H1 (cell line): ENCODE data around the gene MCF2L. TPM values are rescaled to one million over a fixed set of nuclear protein-coding genes. Genes with fewer than 3 reads are reported as not detected.

ENCODE experiments used
- CTCF ChIA-PET: fragments of 300-600 bp; sonication (Branson Sonifier 250); formaldehyde crosslinking; loops from one replicate; lab custom pipeline; 2021; ENCODE audit not compliant: partially characterized antibody; lab: Charles Lee
- POLR2A ChIA-PET: fragments of 300-600 bp; sonication (Branson Sonifier 250); formaldehyde crosslinking; loops from one replicate; lab custom pipeline; 2021; ENCODE audit warnings: inconsistent platforms; ENCODE audit not compliant: partially characterized antibody; lab: Charles Lee
- DNase-seq, 2 experiments: peaks; one replicate each; pipeline versions ENCODE4 v3.0.0 to v3.0.0-alpha.2; 2010 to 2022; ENCODE audit warnings: low spot score in 2 of 2, low read depth in 1 of 2, mixed read lengths in 1 of 2
- FAIRE-seq: peaks from 2 replicates; lab custom pipeline; 2011; peaks lifted over from hg19 to GRCh38; lab: Jason Lieb, UNC
- H2AFZ ChIP-seq: 2 replicates; pipeline ENCODE4 v1.8.1; 2012; ENCODE audit warnings: low read length, inconsistent platforms
- H2AK5ac ChIP-seq: 2 replicates; pipeline ENCODE4 v1.6.1; 2013; ENCODE audit warnings: low read depth, low read length
- H2BK120ac ChIP-seq: replicated peaks from 2 replicates; pipeline ENCODE3; 2013; ENCODE audit warnings: low read depth, low read length, inconsistent platforms
- H2BK12ac ChIP-seq: 2 replicates; pipeline ENCODE4 v1.6.1; 2013; ENCODE audit warnings: low read depth, low read length
- H2BK15ac ChIP-seq: 2 replicates; pipeline ENCODE4 v1.6.1; 2013; ENCODE audit warnings: low read length
- H2BK20ac ChIP-seq: 2 replicates; pipeline ENCODE4 v1.6.1; 2013; ENCODE audit warnings: low read length
- H2BK5ac ChIP-seq: 2 replicates; pipeline ENCODE4 v1.6.1; 2013; ENCODE audit warnings: low read depth, low read length
- H3K14ac ChIP-seq: 2 replicates; pipeline ENCODE4 v1.6.1; 2013; ENCODE audit warnings: inconsistent platforms; ENCODE audit not compliant: insufficient read length
- H3K18ac ChIP-seq: 2 replicates; pipeline ENCODE4 v1.6.1; 2013; ENCODE audit warnings: low read length; ENCODE audit errors: extremely low read depth
- H3K23ac ChIP-seq: 2 replicates; pipeline ENCODE4 v1.6.1; 2013; ENCODE audit warnings: inconsistent platforms; ENCODE audit not compliant: insufficient read length
- H3K23me2 ChIP-seq: 2 replicates; pipeline ENCODE4 v1.6.1; 2013; ENCODE audit warnings: low read depth, low read length
- H3K27ac ChIP-seq: 2 replicates; pipeline ENCODE4 v1.6.1; 2011; ENCODE audit warnings: low read depth, low read length, inconsistent platforms
- H3K27me3 ChIP-seq, 4 experiments: replicated peaks in 1 of 4; 1 replicate in 1 of 4; 2 replicates in 3 of 4; pipeline versions ENCODE4 v1.6.1 to v1.8.1; 2011 to 2013; ENCODE audit warnings: low read length in 3 of 4, mild to moderate bottlenecking in 3 of 4, inconsistent platforms in 2 of 4, mixed read lengths in 2 of 4, moderate library complexity in 1 of 4; ENCODE audit not compliant: control insufficient read depth in 3 of 4, insufficient read depth in 3 of 4; ENCODE audit errors: extremely low read depth in 1 of 4
- H3K36me3 ChIP-seq, 4 experiments: 2 replicates each; pipeline versions ENCODE4 v1.6.1 to v1.8.1; 2011 to 2013; ENCODE audit warnings: mild to moderate bottlenecking in 4 of 4, low read length in 3 of 4, moderate library complexity in 2 of 4, control low read depth in 1 of 4, inconsistent platforms in 1 of 4; ENCODE audit not compliant: insufficient read depth in 4 of 4, control insufficient read depth in 2 of 4
- H3K4ac ChIP-seq: replicated peaks from 2 replicates; pipeline ENCODE3; 2013; ENCODE audit warnings: low read length, low read depth, mixed read lengths, inconsistent platforms; ENCODE audit not compliant: insufficient read length
- H3K4me1 ChIP-seq, 4 experiments: replicated peaks in 1 of 4; 1 replicate in 1 of 4; 2 replicates in 3 of 4; pipeline versions ENCODE4 v1.6.1 to v1.8.1; 2011 to 2013; ENCODE audit warnings: low read length in 3 of 4, inconsistent platforms in 2 of 4, mixed read lengths in 1 of 4; ENCODE audit not compliant: insufficient read depth in 4 of 4, control insufficient read depth in 3 of 4
- H3K4me2 ChIP-seq, 2 experiments: 2 replicates each; pipeline versions ENCODE4 v1.6.1 to v1.8.1; 2011 to 2013; ENCODE audit warnings: low read depth in 2 of 2, low read length in 2 of 2, control low read depth in 1 of 2, inconsistent platforms in 1 of 2, mild to moderate bottlenecking in 1 of 2; ENCODE audit not compliant: insufficient read depth in 1 of 2
- H3K4me3 ChIP-seq, 4 experiments: fragments of 200-600, 300-600 bp in 1 of 4; sonication (generic), shearing (Covaris generic), sonication (Bioruptor Twin) in 1 of 4; 2 replicates each; pipeline versions ENCODE4 v1.5.1 to v1.8.1; 2011 to 2016; ENCODE audit warnings: low read length in 4 of 4, low read depth in 3 of 4, control low read depth in 2 of 4, inconsistent platforms in 2 of 4, mild to moderate bottlenecking in 2 of 4, mixed read lengths in 1 of 4, moderate library complexity in 1 of 4; ENCODE audit not compliant: insufficient read depth in 2 of 4; ENCODE audit errors: extremely low read depth in 1 of 4
- H3K56ac ChIP-seq: replicated peaks from 2 replicates; pipeline ENCODE3; 2013; ENCODE audit warnings: low read depth, mild to moderate bottlenecking, mixed read lengths, low read length, inconsistent platforms; ENCODE audit not compliant: insufficient read length
- H3K79me1 ChIP-seq: 2 replicates; pipeline ENCODE4 v1.6.1; 2013; ENCODE audit warnings: low read depth, low read length, control low read depth
- H3K79me2 ChIP-seq, 2 experiments: 2 replicates each; pipeline versions ENCODE4 v1.6.1 to v1.8.1; 2012 to 2013; ENCODE audit warnings: low read length in 2 of 2, mild to moderate bottlenecking in 2 of 2, inconsistent platforms in 1 of 2; ENCODE audit not compliant: insufficient read depth in 2 of 2, control insufficient read depth in 1 of 2
- H3K9ac ChIP-seq, 4 experiments: replicated peaks in 1 of 4; 1 replicate in 1 of 4; 2 replicates in 3 of 4; pipeline versions ENCODE4 v1.6.1 to v1.8.1; 2011 to 2013; ENCODE audit warnings: low read depth in 3 of 4, low read length in 3 of 4, control low read depth in 2 of 4, mild to moderate bottlenecking in 2 of 4, moderate library complexity in 2 of 4, inconsistent platforms in 1 of 4; ENCODE audit errors: extremely low read depth in 1 of 4
- H3K9me3 ChIP-seq, 2 experiments: 2 replicates each; pipeline versions ENCODE4 v1.6.1 to v1.8.1; 2012 to 2013; ENCODE audit warnings: mild to moderate bottlenecking in 2 of 2, moderate library complexity in 2 of 2, control low read depth in 1 of 2, inconsistent platforms in 1 of 2, low read depth in 1 of 2, low read length in 1 of 2, mixed read lengths in 1 of 2; ENCODE audit not compliant: insufficient read depth in 2 of 2
- H4K20me1 ChIP-seq, 2 experiments: replicated peaks in 1 of 2; 2 replicates each; pipeline versions ENCODE3 to v1.8.1; 2011 to 2013; ENCODE audit warnings: inconsistent platforms in 2 of 2, low read length in 2 of 2, mild to moderate bottlenecking in 1 of 2; ENCODE audit not compliant: insufficient read depth in 2 of 2, control insufficient read depth in 1 of 2
- H4K5ac ChIP-seq: 2 replicates; pipeline ENCODE4 v1.6.1; 2013; ENCODE audit warnings: low read length, low read depth, mixed read lengths, inconsistent platforms; ENCODE audit not compliant: insufficient read length
- H4K8ac ChIP-seq: 2 replicates; pipeline ENCODE4 v1.8.0; 2013; ENCODE audit warnings: mild to moderate bottlenecking, moderate library complexity, low read length, inconsistent platforms; ENCODE audit not compliant: insufficient read depth; ENCODE audit errors: extremely low read depth
- H4K91ac ChIP-seq: replicated peaks from 2 replicates; pipeline ENCODE3; 2013; ENCODE audit warnings: low read length, mixed read lengths, inconsistent platforms; ENCODE audit not compliant: insufficient read length
- BACH1 ChIP-seq: IDR thresholded peaks from 2 replicates; pipeline ENCODE4 v1.6.1; 2012; ENCODE audit warnings: low read length, improper control_type of control experiment
- CEBPB ChIP-seq: IDR thresholded peaks from 2 replicates; pipeline ENCODE4 v1.6.1; 2012; ENCODE audit warnings: low read depth, low read length
- EZH2 ChIP-seq: fragments of 200-600 bp; sonication (generic); IDR thresholded peaks from 2 replicates; pipeline ENCODE4 v1.7.1; 2012; ENCODE audit warnings: low read depth, mild to moderate bottlenecking, moderate library complexity, low read length, inconsistent platforms; ENCODE audit not compliant: severe bottlenecking
- JUN ChIP-seq: IDR thresholded peaks from 2 replicates; pipeline ENCODE4 v1.6.1; 2011; ENCODE audit warnings: low read depth, mild to moderate bottlenecking, improper control_type of control experiment, low read length
- KDM1A ChIP-seq: fragments of 200-600, 300-600 bp; sonication (generic); IDR thresholded peaks from 2 replicates; pipeline ENCODE4 v1.7.1; 2016; ENCODE audit warnings: mild to moderate bottlenecking, low read length, borderline replicate concordance
- NRF1 ChIP-seq: IDR thresholded peaks from 2 replicates; pipeline ENCODE4 v1.6.1; 2011; ENCODE audit warnings: mild to moderate bottlenecking, low read depth, low read length, improper control_type of control experiment
- SIX5 ChIP-seq: IDR thresholded peaks from 2 replicates; pipeline ENCODE4 v1.6.1; 2011; ENCODE audit warnings: mild to moderate bottlenecking, low read depth, low read length
- SP1 ChIP-seq: IDR thresholded peaks from 2 replicates; pipeline ENCODE4 v1.6.1; 2011; ENCODE audit warnings: low read depth, low read length
- WGBS, 2 experiments: shearing (Covaris generic) in 1 of 2; methylation state at CpG; one replicate each; pipeline versions ENCODE4 v1.1.6 to v1.1.7; 2013 to 2015; ENCODE audit warnings: low lambda C conversion rate in 2 of 2, mixed read lengths in 2 of 2, inconsistent platforms in 1 of 2, low coverage in 1 of 2, missing lambda C conversion rate in 1 of 2; ENCODE audit not compliant: insufficient replicate concordance in 2 of 2, insufficient coverage in 1 of 2, insufficient read length in 1 of 2; ENCODE audit errors: extremely low coverage in 1 of 2, missing lambda C conversion rate in 1 of 2; 5-methylcytosine and 5-hydroxymethylcytosine counted together
- polyA plus RNA-seq, 7 experiments: library from polyadenylated mRNA; depleted of rRNA in 3 of 7; stranded (reverse) in 5 of 7; unstranded in 2 of 7; fragments of >200 nt in 5 of 7; fragments of 200-250 nt in 2 of 7; gene quantifications; 1 replicate in 5 of 7; 2 replicates in 1 of 7; 4 replicates in 1 of 7; pipeline versions ENCODE4 v1.2.1 to v1.2.3, GENCODE V29; 2011 to 2013; ENCODE audit warnings: missing spikeins in 2 of 7, mixed read lengths in 2 of 7
- total RNA-seq: library from RNA; stranded (reverse); fragmentation: NEBNext Ultra II Directional; extraction: Animal tissue kit (Norgen Biotek cat#: 25700); gene quantifications from 2 replicates; pipeline ENCODE4 v1.2.1, GENCODE V29; 2021

MCF2L gene
- total and polyA plus RNA-seq, 2 of the 8 experiments (the other 6 are each of a cell fraction or from before 2014, with no cell fraction given): 10.1 to 24.4 TPM

DNA sequence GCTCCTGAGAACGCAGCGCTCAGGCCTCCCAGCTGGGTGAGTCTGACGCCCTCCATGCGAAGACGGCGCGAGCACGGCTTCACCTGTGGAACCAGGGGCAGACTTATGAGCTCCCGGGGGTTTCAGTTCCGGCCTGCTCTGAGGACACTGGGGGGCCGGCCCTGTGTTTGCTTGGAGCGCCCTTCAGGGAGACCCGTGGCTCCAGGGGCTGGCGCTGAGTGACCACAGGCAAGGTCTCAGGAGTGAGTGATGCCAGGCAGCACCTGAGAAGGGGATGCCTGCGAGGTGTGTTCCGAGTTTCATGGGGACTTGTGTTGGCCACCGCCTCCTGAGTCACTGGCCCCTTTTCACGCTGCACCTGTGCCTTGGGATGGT is 4.5 kb downstream of the MCF2L start:
- peaks cover 0 to 8% (median 2%) of the 10 kb centered on the region in 4 experiments; a peak in 3 of 7 replicates for H3K27me3 ChIP-seq
- DNase-seq: no peak

More for the DNA sequence above, 4.5 kb downstream of the MCF2L start:
- Histone ChIP-seq H3K27ac (no peak overlapping the region), H2BK15ac (no peak overlapping the region), H4K91ac (no peak overlapping the region), H3K56ac (no peak overlapping the region), H2AK5ac (no peak overlapping the region), H4K8ac (no peak overlapping the region), H4K5ac (no peak overlapping the region), H3K14ac (no peak overlapping the region), H3K23me2 (peaks cover 17% of the 10 kb centered on the region), H3K9ac (no peak overlapping the region), H3K4me3 (no peak overlapping the region), H4K20me1 (peaks cover 0 to 15% of the 10 kb centered on the region in 2 experiments), H2BK20ac (no peak overlapping the region), H3K18ac (no peak overlapping the region), H3K9me3 (peaks cover 4% of the 10 kb centered on the region in 2 experiments; a peak in 3 of 4 replicates), H3K4me1 (peaks cover 0 to 2% (median under 1%) of the 10 kb centered on the region in 4 experiments; a peak in 2 of 7 replicates), H3K36me3 (no peaks in the 10 kb centered on the region), H2BK5ac (no peak overlapping the region), H2AFZ (no peak overlapping the region), H3K4ac (no peak overlapping the region), H3K79me1 (peaks cover 10% of the 10 kb centered on the region), H3K79me2 (no peaks in the 10 kb centered on the region), H3K23ac (no peak overlapping the region), H2BK12ac (no peak overlapping the region), H2BK120ac (no peak overlapping the region), H3K4me2 (no peak overlapping the region)
- FAIRE-seq: no peak
- TF ChIP-seq JUN (no peak), KDM1A (no peak), BACH1 (no peak), SIX5 (no peak), NRF1 (no peak), CEBPB (no peak), EZH2 (no peak), SP1 (no peak)
- ChIA-PET POLR2A (interaction anchor here (1.2 to 1.8 kb wide), 4 partner anchors 8 to 235 kb away, joined by 3 to 4 read pairs (median 4); partner anchors contain the start of gene PCID2), CTCF (interaction anchor here (1.2 to 6.3 kb wide), 4 partner anchors 9 to 56 kb away, joined by 3 to 34 read pairs (median 10); no protein-coding TSS in a partner anchor)
- 97% methylated on average over 14 of the region's 18 CpGs; no CpG with 5 or more reads in 1 of the 2 experiments for WGBS, 2 experiments
